Sigmoid colon (tissue), 7 donors: ENCODE measurements around the gene CREB3L4. TPM values are rescaled to one million over a fixed set of nuclear protein-coding genes. Genes with fewer than 3 reads are reported as not detected.
A peak's percentile ranks its signal among the peaks of the same experiment; 100 is the strongest.
"Not testable (repeated sequence)": the region's sequence is repeated elsewhere in the genome, so short reads cannot be mapped to it uniquely, and the experiment has no call there.

Experiments
- DNase-seq: peaks from one replicate; pipeline ENCODE4 v3.0.0-alpha.2; 2019
- H3K27ac ChIP-seq, 4 donors: fragments of 200-600 bp; sonication (generic); one replicate each; pipeline ENCODE4 v1.5.1; 2016 to 2019; ENCODE audit warnings: mild to moderate bottlenecking in 1 of 4
- H3K27me3 ChIP-seq, 3 donors: fragments of 200-600 bp; sonication (generic); one replicate each; pipeline ENCODE4 v1.5.1; 2019; ENCODE audit warnings: mild to moderate bottlenecking in 1 of 3
- H3K36me3 ChIP-seq, 4 donors: fragments of 200-600 bp; sonication (generic); one replicate each; pipeline ENCODE4 v1.5.1; 2016 to 2019
- H3K4me1 ChIP-seq, 4 donors: fragments of 200-600 bp; sonication (generic); one replicate each; pipeline ENCODE4 v1.5.1; 2017 to 2019
- H3K4me3 ChIP-seq, 4 donors: fragments of 200-600 bp; sonication (generic); one replicate each; pipeline ENCODE4 v1.5.1; 2017 to 2019; ENCODE audit warnings: mild to moderate bottlenecking in 2 of 4, moderate library complexity in 1 of 4
- H3K9me3 ChIP-seq, 4 donors: fragments of 200-600 bp in 3 of 4; sonication (generic) in 3 of 4; one replicate each; pipeline versions ENCODE4 v1.5.1 to v1.6.1; 2013 to 2019
- CTCF ChIP-seq, 4 experiments: fragments of 450-650 bp in 3 of 4; fragments of 200-600 bp in 1 of 4; IDR thresholded peaks; one replicate each; pipeline ENCODE4 v1.5.1; 2016 to 2019; ENCODE audit warnings: antibody characterized with exemption in 4 of 4, mild to moderate bottlenecking in 3 of 4, moderate library complexity in 2 of 4
- EP300 ChIP-seq, 4 donors: sonication (generic); formaldehyde crosslinking; IDR thresholded peaks; one replicate each; pipeline ENCODE4 v1.6.1; 2017; ENCODE audit warnings: antibody characterized with exemption in 4 of 4
- POLR2A ChIP-seq, 2 donors: fragments of 450-650 bp; IDR thresholded peaks; one replicate each; pipeline ENCODE4 v1.6.1; 2016; ENCODE audit warnings: antibody characterized with exemption in 2 of 2, mild to moderate bottlenecking in 2 of 2, moderate library complexity in 2 of 2
- POLR2AphosphoS5 ChIP-seq, 4 donors: sonication (generic); formaldehyde crosslinking; IDR thresholded peaks; one replicate each; pipeline ENCODE4 v1.6.1; 2017; ENCODE audit warnings: antibody characterized with exemption in 4 of 4
- WGBS, 2 donors: extraction: QIAGEN DNeasy Blood & Tissue Kit; methylation state at CpG; one replicate each; pipeline ENCODE4 v1.1.7; 2013; 5-methylcytosine and 5-hydroxymethylcytosine counted together
- intact Hi-C: fragments of 100-400 bp; cut with DNase I; formaldehyde crosslinking; loops from one replicate; pipeline ENCODE4 v1.15.1; 2023
- polyA plus RNA-seq, 3 donors: library from polyadenylated mRNA; stranded (reverse); fragments of 200-250 nt; gene quantifications; one replicate each; pipeline ENCODE4 v1.2.3, GENCODE V29; 2013
- total RNA-seq, 4 donors: library from RNA; depleted of rRNA; stranded (reverse); fragments of >200 nt; gene quantifications; one replicate each; pipeline ENCODE4 v1.1.0, GENCODE V29; 2016
- donor health status: healthy with polysubstance abuse.
- donor health status: Bipolar disorder and iron deficiency.
- donor health status: healthy.

Gene CREB3L4
- total and polyA plus RNA-seq, 7 donors, result 7.9 to 18.0 (median 10.4) TPM

GRCh38 chr1:153977250-153978240 is 9.8 kb downstream of the CREB3L4 start, which contains the start of gene JTB:
TSS of gene JTB (minus strand) at chr1:153977674. CDS start at chr1:153977252, 422 bp downstream.
- intact Hi-C loops, result no loop called here
- peak; percentile 93 for DNase-seq
- no peaks in the 10 kb centered on the region for H3K9me3 ChIP-seq
- peak; percentile 82 to 96 (median 95) for TF ChIP-seq POLR2AphosphoS5 (IDR thresholded peaks at IDR 0.05)
- peak; percentile 77 to 85 for TF ChIP-seq POLR2A (IDR thresholded peaks at IDR 0.05)
- TF ChIP-seq CTCF (IDR thresholded peaks at IDR 0.05), result no peak
- no peak for TF ChIP-seq EP300 (IDR thresholded peaks at IDR 0.05)
- peak within 1 kb of the TSS; percentile 92 to 96 (median 92) for H3K27ac ChIP-seq
- 0% methylated on average over 75 of the region's 75 CpGs for WGBS, 2 donors
- H3K36me3 ChIP-seq, result peaks cover 0 to 57% (median 23%) of the 10 kb centered on the region in 4 donors
- H3K27me3 ChIP-seq, result no peaks in the 10 kb centered on the region
- peaks cover 0 to 28% (median 23%) of the 10 kb centered on the region in 4 donors for H3K4me1 ChIP-seq
- H3K4me3 ChIP-seq, result peak within 1 kb of the TSS; percentile 76 to 99 (median 91)

GRCh38 chr1:153978274-153978909 is 10.7 kb downstream of the CREB3L4 start:
- Histone ChIP-seq H3K27me3 (no peaks in the 10 kb centered on the region), H3K27ac (peak overlapping the region; percentile 92 to 96 (median 92)), H3K4me1 (peaks cover 0 to 28% (median 23%) of the 10 kb centered on the region in 4 donors), H3K36me3 (peaks cover 0 to 62% (median 23%) of the 10 kb centered on the region in 4 donors), H3K9me3 (no peaks in the 10 kb centered on the region), H3K4me3 (peak overlapping the region in 3 of 4 donors; percentile 76 to 92 (median 90))
- 39 to 66% methylated on average over 9 of the region's 9 CpGs for WGBS, 2 donors
- intact Hi-C loops, result no loop called here
- TF ChIP-seq POLR2AphosphoS5 (IDR thresholded peaks at IDR 0.05) (no peak), CTCF (IDR thresholded peaks at IDR 0.05) (no peak), EP300 (IDR thresholded peaks at IDR 0.05) (no peak), POLR2A (IDR thresholded peaks at IDR 0.05) (no peak)
- no peak for DNase-seq

- peaks cover 0 to 29% (median 23%) of the 10 kb centered on the region in 4 donors for H3K4me1 ChIP-seq
- H3K9me3 ChIP-seq, intact Hi-C loops, H3K27me3 ChIP-seq, DNase-seq, H3K4me3 ChIP-seq: not testable (repeated sequence)
- WGBS, 2 donors, result 90 to 95% methylated on average over 12 of the region's 12 CpGs
- peak overlapping the region in 1 of 4 donors; percentile 93 for H3K27ac ChIP-seq
- peaks cover 0 to 56% (median 18%) of the 10 kb centered on the region in 4 donors for H3K36me3 ChIP-seq
Measured at GRCh38 chr1:153979091-153979490, 11.4 kb downstream of the CREB3L4 start.

- not testable (repeated sequence) for H3K9me3 ChIP-seq, H3K27ac ChIP-seq, H3K27me3 ChIP-seq, H3K4me3 ChIP-seq, DNase-seq
- intact Hi-C loops, result loop anchor here (5.0 kb wide), 1 partner anchor 34 kb away; the partner anchor contains the start of gene DENND4B
- H3K36me3 ChIP-seq, result peaks cover 0 to 34% (median 0%) of the 10 kb centered on the region in 4 donors
- 89 to 96% methylated on average over 2 of the region's 2 CpGs for WGBS, 2 donors
- peaks cover 0 to 34% (median 28%) of the 10 kb centered on the region in 4 donors for H3K4me1 ChIP-seq
Measured at GRCh38 chr1:153981735-153982134, 14.0 kb downstream of the CREB3L4 start.

- H3K27ac ChIP-seq, result peak overlapping the region; percentile 86 to 95 (median 92)
Measured at GRCh38 chr1:153984123-153984894, 16.6 kb downstream of the CREB3L4 start.

More at GRCh38 chr1:153984123-153984894, 16.6 kb downstream of the CREB3L4 start:
- no peak for DNase-seq
- TF ChIP-seq POLR2AphosphoS5 (IDR thresholded peaks at IDR 0.05), result peak in 2 of 4 donors; percentile 11 to 23
- no peak for TF ChIP-seq EP300 (IDR thresholded peaks at IDR 0.05)
- TF ChIP-seq POLR2A (IDR thresholded peaks at IDR 0.05), result no peak
- TF ChIP-seq CTCF (IDR thresholded peaks at IDR 0.05), result no peak
- H3K4me1 ChIP-seq, result peaks cover 0 to 27% (median 23%) of the 10 kb centered on the region in 4 donors
- no peaks in the 10 kb centered on the region for H3K9me3 ChIP-seq
- intact Hi-C loops, result loop anchor here (2.0 to 5.0 kb wide), 2 partner anchors 16 to 37 kb away; partner anchors contain the start of gene DENND4B
- peaks cover 0 to 28% (median 0%) of the 10 kb centered on the region in 4 donors for H3K36me3 ChIP-seq
- peak overlapping the region in 3 of 4 donors; percentile 59 to 64 (median 60) for H3K4me3 ChIP-seq
- 69 to 82% methylated on average over 6 of the region's 6 CpGs for WGBS, 2 donors
- no peaks in the 10 kb centered on the region for H3K27me3 ChIP-seq
